Trophoblast cell (in vitro differentiated cells and primary cell): ENCODE data around the gene DCC.

Experiments
- DNase-seq, 2 donors: peaks; one replicate each; pipeline ENCODE4 v3.0.0-alpha.2; 2016
- H2AFZ ChIP-seq: 2 replicates; pipeline ENCODE4 v1.6.1; 2013; ENCODE audit warnings: low read length, moderate library complexity, mild to moderate bottlenecking; ENCODE audit not compliant: insufficient read depth, poor library complexity
- H2AK5ac ChIP-seq: 2 replicates; pipeline ENCODE4 v1.6.1; 2013; ENCODE audit warnings: mild to moderate bottlenecking, low read length
- H2BK120ac ChIP-seq: 2 replicates; pipeline ENCODE4 v1.6.1; 2013; ENCODE audit warnings: low read length, mild to moderate bottlenecking, moderate library complexity; ENCODE audit not compliant: insufficient read depth, poor library complexity
- H2BK12ac ChIP-seq: 2 replicates; pipeline ENCODE4 v1.6.1; 2013; ENCODE audit warnings: mild to moderate bottlenecking, low read length, moderate library complexity
- H2BK5ac ChIP-seq: 2 replicates; pipeline ENCODE4 v1.6.1; 2013; ENCODE audit warnings: low read length, low read depth, moderate library complexity, mild to moderate bottlenecking; ENCODE audit not compliant: poor library complexity
- H3K14ac ChIP-seq: 2 replicates; pipeline ENCODE4 v1.6.1; 2013; ENCODE audit warnings: mild to moderate bottlenecking, low read length
- H3K18ac ChIP-seq: 2 replicates; pipeline ENCODE4 v1.6.1; 2013; ENCODE audit warnings: mild to moderate bottlenecking, low read length
- H3K23ac ChIP-seq: 2 replicates; pipeline ENCODE4 v1.6.1; 2013; ENCODE audit warnings: low read length
- H3K27ac ChIP-seq: 2 replicates; pipeline ENCODE4 v1.5.1; 2013; ENCODE audit warnings: low read depth, mild to moderate bottlenecking, inconsistent platforms, low read length, moderate library complexity
- H3K27me3 ChIP-seq: 2 replicates; pipeline ENCODE4 v1.6.1; 2013; ENCODE audit warnings: inconsistent platforms, mild to moderate bottlenecking, low read length, moderate library complexity; ENCODE audit not compliant: insufficient read depth
- H3K36me3 ChIP-seq, 2 experiments: 1 replicate in 1 of 2; 2 replicates in 1 of 2; pipeline ENCODE4 v1.6.1; 2013; ENCODE audit warnings: low read length in 2 of 2, mild to moderate bottlenecking in 2 of 2, moderate library complexity in 1 of 2; ENCODE audit not compliant: insufficient read depth in 2 of 2, control insufficient read depth in 1 of 2
- H3K4ac ChIP-seq: 2 replicates; pipeline ENCODE4 v1.6.1; 2013; ENCODE audit warnings: low read depth, mild to moderate bottlenecking, low read length, moderate library complexity
- H3K4me1 ChIP-seq, 2 experiments: 1 replicate in 1 of 2; 2 replicates in 1 of 2; pipeline ENCODE4 v1.6.1; 2013; ENCODE audit warnings: low read length in 2 of 2, mild to moderate bottlenecking in 2 of 2, moderate library complexity in 1 of 2; ENCODE audit not compliant: insufficient read depth in 2 of 2, control insufficient read depth in 1 of 2
- H3K4me2 ChIP-seq: 2 replicates; pipeline ENCODE4 v1.6.1; 2013; ENCODE audit warnings: inconsistent platforms, mild to moderate bottlenecking, low read length, moderate library complexity
- H3K4me3 ChIP-seq: 2 replicates; pipeline ENCODE4 v1.5.1; 2013; ENCODE audit warnings: mild to moderate bottlenecking, low read depth, low read length, inconsistent platforms
- H3K79me1 ChIP-seq: one replicate; pipeline ENCODE4 v1.6.1; 2013; ENCODE audit warnings: low read length
- H3K79me2 ChIP-seq: 2 replicates; pipeline ENCODE4 v1.6.1; 2013; ENCODE audit warnings: low read length, mild to moderate bottlenecking; ENCODE audit not compliant: control insufficient read depth, insufficient read depth, poor library complexity
- H3K9ac ChIP-seq: 2 replicates; pipeline ENCODE4 v1.6.1; 2013; ENCODE audit warnings: mild to moderate bottlenecking, low read length
- H3K9me3 ChIP-seq: 2 replicates; pipeline ENCODE4 v1.6.1; 2013; ENCODE audit warnings: low read depth, mild to moderate bottlenecking, control low read depth, inconsistent platforms, low read length; ENCODE audit not compliant: insufficient read depth
- H4K12ac ChIP-seq: 2 replicates; pipeline ENCODE4 v1.6.1; 2013; ENCODE audit warnings: low read depth, mild to moderate bottlenecking, low read length, moderate library complexity
- H4K8ac ChIP-seq: 2 replicates; pipeline ENCODE4 v1.6.1; 2013; ENCODE audit warnings: low read depth, mild to moderate bottlenecking, low read length, moderate library complexity
- H4K91ac ChIP-seq: one replicate; pipeline ENCODE4 v1.6.1; 2013; ENCODE audit warnings: low read depth, mild to moderate bottlenecking, low read length, moderate library complexity
- WGBS: extraction: QIAGEN DNeasy Blood & Tissue Kit; methylation state at CpG from one replicate; pipeline ENCODE4 v1.1.7; 2013; ENCODE audit warnings: missing lambda C conversion rate; ENCODE audit not compliant: insufficient read length, insufficient coverage; ENCODE audit errors: extremely low coverage; 5-methylcytosine and 5-hydroxymethylcytosine counted together

Gene DCC

DNA sequence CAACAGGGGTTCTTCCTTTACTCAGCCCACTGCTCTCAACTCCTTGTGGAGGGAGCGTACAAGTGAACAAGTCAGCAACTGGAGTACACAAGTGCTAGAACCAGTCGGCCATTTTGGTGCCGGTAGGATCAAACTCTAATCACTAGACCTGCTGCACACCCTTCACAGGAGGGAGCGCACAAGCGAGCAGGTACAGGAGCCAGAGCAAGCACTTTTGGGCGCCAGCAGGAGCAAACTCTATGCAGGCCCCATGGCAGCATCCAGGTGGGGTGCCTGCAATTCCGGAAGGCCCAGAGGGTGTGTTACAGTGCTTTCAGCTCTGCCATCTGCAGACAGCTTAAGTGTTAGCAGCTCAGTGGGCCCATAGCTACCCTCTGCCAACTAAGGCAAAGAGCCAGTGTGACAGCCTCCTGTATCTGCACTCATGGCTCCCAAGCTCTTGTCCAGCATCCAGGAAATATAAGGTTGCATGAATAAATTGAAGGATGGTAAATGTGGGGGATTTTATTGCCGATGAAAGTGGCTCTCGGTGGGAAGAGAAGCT, 426.1 kb downstream of the DCC start:
- H3K18ac ChIP-seq, result no peak overlapping the region
- no peak overlapping the region for H4K8ac ChIP-seq
- H3K23ac ChIP-seq, result no peak overlapping the region
- no peaks in the 10 kb centered on the region for H3K9me3 ChIP-seq
- no peak overlapping the region for H3K27ac ChIP-seq
- no peak overlapping the region for H2BK5ac ChIP-seq
- no peak overlapping the region for H3K4me2 ChIP-seq
- no peak overlapping the region for H2BK120ac ChIP-seq
- H3K4me1 ChIP-seq, result no peaks in the 10 kb centered on the region
- no peak overlapping the region for H4K91ac ChIP-seq
- no peak overlapping the region for H2BK12ac ChIP-seq
- H3K4me3 ChIP-seq, result no peak overlapping the region
- H3K14ac ChIP-seq, result no peak overlapping the region
- no CpG with 5 or more reads among the region's 9 CpGs for WGBS
- no peak overlapping the region for H2AK5ac ChIP-seq
- H3K79me2 ChIP-seq, result no peaks in the 10 kb centered on the region
- H2AFZ ChIP-seq, result no peak overlapping the region
- no peak for DNase-seq
- H3K27me3 ChIP-seq, result no peaks in the 10 kb centered on the region
- H3K4ac ChIP-seq, result no peak overlapping the region
- H3K36me3 ChIP-seq, result no peaks in the 10 kb centered on the region
- no peaks in the 10 kb centered on the region for H3K79me1 ChIP-seq
- H4K12ac ChIP-seq, result no peak overlapping the region
- no peak overlapping the region for H3K9ac ChIP-seq

DNA sequence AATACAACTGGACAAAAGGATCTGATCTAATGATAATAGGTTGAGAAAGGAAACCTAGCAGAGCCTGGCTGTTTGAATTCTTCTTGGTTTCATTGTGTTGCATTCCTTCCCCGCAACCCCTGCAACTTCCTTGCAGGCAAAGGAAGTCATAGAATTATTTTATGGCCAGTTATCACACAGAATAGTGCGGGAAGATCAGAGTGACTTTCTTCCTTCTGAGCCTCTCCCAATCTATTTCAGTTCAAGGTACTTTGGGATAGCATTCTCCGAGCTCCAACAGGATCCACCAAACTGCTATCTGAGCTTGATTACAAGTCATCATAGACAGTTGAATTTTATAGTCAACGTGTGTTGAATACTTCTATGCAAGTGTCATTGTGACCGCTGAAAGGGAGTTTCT, 441.1 kb downstream of the DCC start:
- DNase-seq, result no peak
- no peak overlapping the region for H2BK12ac ChIP-seq
- no peaks in the 10 kb centered on the region for H3K79me2 ChIP-seq
- no peak overlapping the region for H2AFZ ChIP-seq
- no peaks in the 10 kb centered on the region for H3K27me3 ChIP-seq
- no CpG with 5 or more reads among the region's 5 CpGs for WGBS
- H2AK5ac ChIP-seq, result no peak overlapping the region
- no peak overlapping the region for H3K4me3 ChIP-seq
- no peak overlapping the region for H3K14ac ChIP-seq
- no peak overlapping the region for H2BK120ac ChIP-seq
- no peaks in the 10 kb centered on the region for H3K4me1 ChIP-seq
- no peak overlapping the region for H2BK5ac ChIP-seq
- no peak overlapping the region for H3K23ac ChIP-seq
- H3K79me1 ChIP-seq, result no peaks in the 10 kb centered on the region
- no peak overlapping the region for H4K12ac ChIP-seq
- H3K27ac ChIP-seq, result no peak overlapping the region
- H3K18ac ChIP-seq, result no peak overlapping the region
- no peaks in the 10 kb centered on the region for H3K9me3 ChIP-seq
- H3K9ac ChIP-seq, result no peak overlapping the region
- H4K91ac ChIP-seq, result no peak overlapping the region
- H3K4ac ChIP-seq, result no peak overlapping the region
- H4K8ac ChIP-seq, result no peak overlapping the region
- H3K4me2 ChIP-seq, result no peak overlapping the region
- no peaks in the 10 kb centered on the region for H3K36me3 ChIP-seq

DNA sequence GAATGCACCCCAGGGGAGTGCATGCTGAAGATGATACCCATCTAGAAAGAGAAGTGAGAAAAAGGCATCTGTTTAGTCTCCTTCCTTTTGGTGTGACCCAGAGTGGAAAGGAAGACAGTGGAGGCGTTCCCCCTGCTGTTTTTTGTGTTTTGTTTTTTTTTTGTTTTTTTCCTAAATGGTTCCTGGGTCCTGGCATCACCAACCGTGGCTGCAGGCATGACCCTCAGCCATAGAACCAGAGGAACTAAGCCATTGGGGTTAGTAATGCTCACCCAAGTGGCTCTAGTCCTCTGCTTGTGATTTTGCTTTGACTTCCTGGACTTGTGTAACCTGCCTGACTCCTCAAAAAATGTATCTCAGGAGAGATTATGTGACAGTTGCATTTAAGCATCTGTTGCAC, 451.3 kb downstream of the DCC start:
- no CpG with 5 or more reads among the region's 2 CpGs for WGBS
- Histone ChIP-seq H3K79me1 (no peaks in the 10 kb centered on the region), H3K4me3 (no peak overlapping the region)

DNA sequence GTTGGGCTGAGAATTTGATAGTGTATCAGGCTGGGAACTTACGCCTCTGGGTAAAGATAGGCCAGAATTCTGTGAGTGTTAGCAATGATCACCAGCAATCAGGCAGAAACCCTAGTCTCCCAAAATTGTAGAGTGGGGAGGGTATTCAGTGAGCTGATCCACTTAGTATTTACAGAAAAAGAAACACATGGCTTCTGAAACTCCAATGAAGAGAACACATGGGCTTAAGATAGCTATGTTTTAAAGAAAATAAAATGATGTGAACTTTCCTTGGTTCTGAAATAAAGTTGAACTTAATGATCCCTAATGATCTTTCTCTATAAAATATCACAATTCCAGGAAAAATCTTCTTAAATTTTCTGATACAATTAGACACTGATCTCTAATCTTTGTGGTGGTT, 472.8 kb downstream of the DCC start:
- Histone ChIP-seq H3K4me3 (no peak overlapping the region), H3K79me2 (no peaks in the 10 kb centered on the region), H3K4me1 (no peaks in the 10 kb centered on the region), H2AFZ (no peak overlapping the region), H2BK5ac (no peak overlapping the region), H3K4me2 (no peak overlapping the region), H2AK5ac (no peak overlapping the region), H3K14ac (no peak overlapping the region), H4K8ac (no peak overlapping the region), H2BK12ac (no peak overlapping the region), H3K18ac (no peak overlapping the region), H3K9ac (no peak overlapping the region), H3K27ac (no peak overlapping the region), H3K27me3 (no peaks in the 10 kb centered on the region), H3K36me3 (no peaks in the 10 kb centered on the region), H4K12ac (no peak overlapping the region), H3K4ac (no peak overlapping the region), H4K91ac (no peak overlapping the region), H3K79me1 (no peaks in the 10 kb centered on the region), H2BK120ac (no peak overlapping the region), H3K9me3 (peaks cover 2% of the 10 kb centered on the region), H3K23ac (no peak overlapping the region)
- no peak for DNase-seq
- no CpG with 5 or more reads among the region's 1 CpG for WGBS

More for the DNA sequence above, 451.3 kb downstream of the DCC start:
- Histone ChIP-seq H2BK120ac (no peak overlapping the region), H4K12ac (no peak overlapping the region), H3K9ac (no peak overlapping the region), H3K27ac (no peak overlapping the region), H2BK12ac (no peak overlapping the region), H3K4me2 (no peak overlapping the region), H3K79me2 (no peaks in the 10 kb centered on the region), H4K91ac (no peak overlapping the region), H3K4ac (no peak overlapping the region), H3K14ac (no peak overlapping the region), H3K27me3 (no peaks in the 10 kb centered on the region), H4K8ac (no peak overlapping the region), H2AFZ (no peak overlapping the region), H3K18ac (no peak overlapping the region), H3K4me1 (no peaks in the 10 kb centered on the region), H2BK5ac (no peak overlapping the region), H3K36me3 (no peaks in the 10 kb centered on the region), H2AK5ac (no peak overlapping the region), H3K23ac (no peak overlapping the region), H3K9me3 (peaks cover 4% of the 10 kb centered on the region)
- no peak for DNase-seq
